Lower leg skin (tissue), 4 donors: ENCODE results near the gene TMEM220. TPM values are rescaled to one million over a fixed set of nuclear protein-coding genes. Genes with fewer than 3 reads are reported as not detected.
A peak's percentile ranks its signal among the peaks of the same experiment; 100 is the strongest.
"Not testable (repeated sequence)": the region's sequence is repeated elsewhere in the genome, so short reads cannot be mapped to it uniquely, and the experiment has no call there.

Experiments used
- DNase-seq, 2 donors: peaks; one replicate each; pipeline ENCODE4 v3.0.0-alpha.2; 2019; ENCODE audit warnings: low spot score in 2 of 2
- H3K4me3 ChIP-seq: fragments of 200-600 bp; sonication (generic); 2 replicates; pipeline ENCODE4 v1.5.1; 2017; ENCODE audit warnings: mild to moderate bottlenecking, low read depth; ENCODE audit not compliant: poor library complexity, severe bottlenecking
- CTCF ChIP-seq, 3 donors: fragments of 450-650 bp; IDR thresholded peaks; one replicate each; pipeline ENCODE4 v1.5.1; 2016; ENCODE audit warnings: antibody characterized with exemption in 3 of 3, mild to moderate bottlenecking in 3 of 3, moderate library complexity in 2 of 3
- POLR2A ChIP-seq, 2 donors: fragments of 450-650 bp; IDR thresholded peaks; one replicate each; pipeline ENCODE4 v1.6.1; 2016 to 2017; ENCODE audit warnings: antibody characterized with exemption in 2 of 2, mild to moderate bottlenecking in 1 of 2, moderate library complexity in 1 of 2
- WGBS, 2 donors: methylation state at CpG; one replicate each; pipeline ENCODE4 v1.1.5; 2018; 5-methylcytosine and 5-hydroxymethylcytosine counted together
- intact Hi-C: fragments of 100-400 bp; cut with DNase I; formaldehyde crosslinking; loops from one replicate; pipeline ENCODE4 v1.15.0; 2023; ENCODE audit warnings: low total_unique reads
- total RNA-seq, 4 donors: library from RNA; depleted of rRNA; stranded (reverse); fragments of >200 nt; gene quantifications; one replicate each; pipeline ENCODE4 v1.1.0, GENCODE V29; 2016

The TMEM220 gene
- total RNA-seq, 4 donors from 2014 or later = 2.8 to 54.5 (median 3.7) TPM

GRCh38 chr17:10735251-10735650 lies 5.4 kb upstream of the TMEM220 start:
- no peak for TF ChIP-seq POLR2A (IDR thresholded peaks at IDR 0.05)
- no peak for TF ChIP-seq CTCF (IDR thresholded peaks at IDR 0.05)
- intact Hi-C loops = no loop called here
- 62 to 70% methylated on average over 2 of the region's 2 CpGs for WGBS, 2 donors
- H3K4me3 ChIP-seq = no peak overlapping the region
- DNase-seq = peak in 1 of 2 donors; percentile 45

- no peak overlapping the region for H3K4me3 ChIP-seq
- intact Hi-C loops = no loop called here
- TF ChIP-seq CTCF (IDR thresholded peaks at IDR 0.05) = no peak
- no peak for TF ChIP-seq POLR2A (IDR thresholded peaks at IDR 0.05)
- 87 to 89% methylated on average over 3 of the region's 3 CpGs for WGBS, 2 donors
- peak in 1 of 2 donors; percentile 75 for DNase-seq
Measured at GRCh38 chr17:10733666-10734065, 3.8 kb upstream of the TMEM220 start.

GRCh38 chr17:10732121-10732520 lies 2.3 kb upstream of the TMEM220 start:
- intact Hi-C loops, H3K4me3 ChIP-seq: not testable (repeated sequence)
- 93 to 98% methylated on average over 6 of the region's 6 CpGs for WGBS, 2 donors
- peak in 1 of 2 donors; percentile 75 for DNase-seq

- TF ChIP-seq POLR2A (IDR thresholded peaks at IDR 0.05) (no peak), CTCF (IDR thresholded peaks at IDR 0.05) (no peak)
- DNase-seq = peak in 1 of 2 donors; percentile 56
- intact Hi-C loops = no loop called here
- WGBS, 2 donors = 85 to 89% methylated on average over 6 of the region's 6 CpGs
- H3K4me3 ChIP-seq = no peak overlapping the region
Measured at GRCh38 chr17:10731408-10731879, 1.6 kb upstream of the TMEM220 start.

GRCh38 chr17:10730247-10730646 lies 424 bp upstream of the TMEM220 start:
- peak in 1 of 2 donors; percentile 85 for DNase-seq
- 8 to 10% methylated on average over 15 of the region's 15 CpGs for WGBS, 2 donors
- intact Hi-C loops = not testable (repeated sequence)
- peak overlapping the region; percentile 44 for H3K4me3 ChIP-seq

- H3K4me3 ChIP-seq = no peak overlapping the region
- intact Hi-C loops = no loop called here
- 92 to 94% methylated on average over 10 of the region's 10 CpGs for WGBS, 2 donors
- TF ChIP-seq POLR2A (IDR thresholded peaks at IDR 0.05) (no peak), CTCF (IDR thresholded peaks at IDR 0.05) (no peak)
- DNase-seq = peak in 1 of 2 donors; percentile 83
Measured at GRCh38 chr17:10728331-10728892, 1.4 kb downstream of the TMEM220 start.

- no peak for DNase-seq
- intact Hi-C loops = no loop called here
- TF ChIP-seq CTCF (IDR thresholded peaks at IDR 0.05) (no peak), POLR2A (IDR thresholded peaks at IDR 0.05) (no peak)
- WGBS, 2 donors = 71 to 87% methylated on average over 5 of the region's 5 CpGs
- H3K4me3 ChIP-seq = no peak overlapping the region
Measured at GRCh38 chr17:10727192-10727591, 2.6 kb downstream of the TMEM220 start.
